GM12892 (cell line): ENCODE results near the gene NIPAL1.

Source experiments
- DNase-seq: peaks from one replicate; pipeline ENCODE4 v3.0.0; 2011; ENCODE audit not compliant: insufficient read length
- FAIRE-seq: peaks from 2 replicates; lab custom pipeline; 2011; peaks lifted over from hg19 to GRCh38; lab: Jason Lieb, UNC
- POLR2A ChIP-seq: IDR thresholded peaks from 2 replicates; pipeline ENCODE4 v1.6.1; 2011; ENCODE audit warnings: low read depth, low read length, control low read depth
- POLR2AphosphoS5 ChIP-seq: IDR thresholded peaks from 2 replicates; pipeline ENCODE4 v1.6.1; 2011; ENCODE audit warnings: low read depth, low read length, control low read depth
- TAF1 ChIP-seq: IDR thresholded peaks from 2 replicates; pipeline ENCODE4 v1.6.1; 2011; ENCODE audit warnings: low read depth, mild to moderate bottlenecking, control low read depth, low read length, borderline replicate concordance

The NIPAL1 gene

GRCh38 chr4:48011722-48012121 lies 4.8 kb upstream of the NIPAL1 start:
- TF ChIP-seq POLR2AphosphoS5: no peak
- no peak for DNase-seq
- FAIRE-seq: no peak

- FAIRE-seq (no peak), DNase-seq (no peak)
- no peak for TF ChIP-seq POLR2A
Measured at GRCh38 chr4:48012824-48013223, 3.7 kb upstream of the NIPAL1 start.

GRCh38 chr4:48015216-48015615 lies 1.4 kb upstream of the NIPAL1 start:
- TF ChIP-seq POLR2AphosphoS5 (no peak), TAF1 (no peak)
- no peak for FAIRE-seq
- no peak for DNase-seq

GRCh38 chr4:48015678-48016077 lies 894 bp upstream of the NIPAL1 start:
- DNase-seq (no peak), FAIRE-seq (no peak)
- TF ChIP-seq POLR2A: no peak
- no peak for TF ChIP-seq TAF1
- no peak for TF ChIP-seq POLR2AphosphoS5

GRCh38 chr4:48017108-48017571 lies 568 bp downstream of the NIPAL1 start:
- peak; percentile 78 for FAIRE-seq
- no peak for TF ChIP-seq POLR2AphosphoS5
- TF ChIP-seq TAF1: no peak
- no peak for TF ChIP-seq POLR2A
- DNase-seq: peak; percentile 27

GRCh38 chr4:48018112-48018511 lies 1.5 kb downstream of the NIPAL1 start:
- FAIRE-seq (no peak), DNase-seq (no peak)
- TF ChIP-seq TAF1: no peak

- TF ChIP-seq POLR2AphosphoS5: no peak
- TF ChIP-seq TAF1: no peak
- no peak for TF ChIP-seq POLR2A
- FAIRE-seq (no peak), DNase-seq (no peak)
Measured at GRCh38 chr4:48021100-48021499, 4.5 kb downstream of the NIPAL1 start.

- DNase-seq (no peak), FAIRE-seq (peak; percentile 42)
- no peak for TF ChIP-seq TAF1
- no peak for TF ChIP-seq POLR2AphosphoS5
- TF ChIP-seq POLR2A: no peak
Measured at GRCh38 chr4:48022192-48022799, 5.7 kb downstream of the NIPAL1 start.

GRCh38 chr4:48024522-48024921 lies 8.0 kb downstream of the NIPAL1 start:
- FAIRE-seq (no peak), DNase-seq (no peak)
- TF ChIP-seq POLR2A (no peak), POLR2AphosphoS5 (no peak), TAF1 (no peak)

- TF ChIP-seq TAF1: no peak
- DNase-seq: no peak
- no peak for FAIRE-seq
Measured at GRCh38 chr4:48025005-48025404, 8.4 kb downstream of the NIPAL1 start.

- no peak for TF ChIP-seq POLR2A
- no peak for TF ChIP-seq TAF1
- no peak for TF ChIP-seq POLR2AphosphoS5
- DNase-seq (no peak), FAIRE-seq (peak; percentile 83)
Measured at GRCh38 chr4:48027653-48028052, 11.1 kb downstream of the NIPAL1 start.

GRCh38 chr4:48028696-48029095 lies 12.1 kb downstream of the NIPAL1 start:
- FAIRE-seq (no peak), DNase-seq (no peak)
- TF ChIP-seq POLR2A: no peak
- TF ChIP-seq TAF1: no peak
- no peak for TF ChIP-seq POLR2AphosphoS5

- TF ChIP-seq TAF1: no peak
- no peak for TF ChIP-seq POLR2A
- no peak for TF ChIP-seq POLR2AphosphoS5
- DNase-seq (no peak), FAIRE-seq (no peak)
Measured at GRCh38 chr4:48030470-48030869, 13.9 kb downstream of the NIPAL1 start.
